HEK293 (cell line): ENCODE results near the gene LMOD1.

Source experiments
- AEBP2 ChIP-seq: fragments of 450-650 bp; formaldehyde crosslinking; IDR thresholded peaks from 2 replicates; pipeline ENCODE4 v1.5.1; 2016; ENCODE audit warnings: missing biosample characterization, missing genetic modification characterization, borderline replicate concordance
- BCL11A ChIP-seq: fragments of 450-650 bp; formaldehyde crosslinking; IDR thresholded peaks from 2 replicates; pipeline ENCODE4 v1.5.1; 2016; ENCODE audit warnings: low read depth, missing biosample characterization, missing genetic modification characterization
- GLIS1 ChIP-seq: fragments of 450-650 bp; formaldehyde crosslinking; IDR thresholded peaks from 2 replicates; pipeline ENCODE4 v1.5.1; 2016; ENCODE audit warnings: missing biosample characterization, missing genetic modification characterization
- HOXD13 ChIP-seq: sonication (generic); formaldehyde crosslinking; IDR thresholded peaks from 2 replicates; pipeline ENCODE4 v1.8.0; 2022; ENCODE audit warnings: missing genetic modification reagents, borderline replicate concordance
- KLF7 ChIP-seq: fragments of 450-650 bp; formaldehyde crosslinking; IDR thresholded peaks from 2 replicates; pipeline ENCODE4 v1.5.1; 2016; ENCODE audit warnings: missing biosample characterization, missing genetic modification characterization, borderline replicate concordance
- MYNN ChIP-seq: fragments of 450-650 bp; formaldehyde crosslinking; IDR thresholded peaks from 2 replicates; pipeline ENCODE4 v1.5.1; 2016; ENCODE audit warnings: missing biosample characterization, missing genetic modification characterization, borderline replicate concordance
- MZF1 ChIP-seq: fragments of 450-650 bp; formaldehyde crosslinking; IDR thresholded peaks from 2 replicates; pipeline ENCODE4 v1.5.1; 2017; ENCODE audit warnings: missing biosample characterization, missing genetic modification characterization, borderline replicate concordance
- PRDM10 ChIP-seq: fragments of 450-650 bp; formaldehyde crosslinking; IDR thresholded peaks from 2 replicates; pipeline ENCODE4 v1.5.1; 2016; ENCODE audit warnings: missing biosample characterization, missing genetic modification characterization
- SCRT1 ChIP-seq: fragments of 450-650 bp; formaldehyde crosslinking; IDR thresholded peaks from 2 replicates; pipeline ENCODE4 v1.5.1; 2016; ENCODE audit warnings: missing biosample characterization, missing genetic modification characterization, borderline replicate concordance
- SP3 ChIP-seq: fragments of 450-650 bp; formaldehyde crosslinking; IDR thresholded peaks from 2 replicates; pipeline ENCODE4 v1.5.1; 2016; ENCODE audit warnings: missing biosample characterization, missing genetic modification characterization
- ZBTB7A ChIP-seq: fragments of 450-650 bp; formaldehyde crosslinking; IDR thresholded peaks from 2 replicates; pipeline ENCODE4 v1.5.1; 2016; ENCODE audit warnings: low read depth, missing biosample characterization, missing genetic modification characterization
- ZNF148 ChIP-seq: fragments of 450-650 bp; formaldehyde crosslinking; IDR thresholded peaks from 2 replicates; pipeline ENCODE4 v1.5.0; 2017; ENCODE audit warnings: missing biosample characterization, missing genetic modification characterization, borderline replicate concordance
- ZNF155 ChIP-seq: fragments of 450-650 bp; formaldehyde crosslinking; IDR thresholded peaks from 2 replicates; pipeline ENCODE4 v1.5.1; 2016; ENCODE audit warnings: missing biosample characterization, missing genetic modification characterization
- ZNF174 ChIP-seq: fragments of 450-650 bp; formaldehyde crosslinking; IDR thresholded peaks from 2 replicates; pipeline ENCODE4 v1.5.0; 2017; ENCODE audit warnings: missing biosample characterization, mild to moderate bottlenecking, missing genetic modification characterization
- ZNF214 ChIP-seq: fragments of 450-650 bp; formaldehyde crosslinking; IDR thresholded peaks from 2 replicates; pipeline ENCODE4 v1.5.1; 2017; ENCODE audit warnings: missing biosample characterization, mild to moderate bottlenecking, missing genetic modification characterization, borderline replicate concordance
- ZNF26 ChIP-seq: fragments of 450-650 bp; formaldehyde crosslinking; IDR thresholded peaks from 2 replicates; pipeline ENCODE4 v1.5.1; 2016; ENCODE audit warnings: missing biosample characterization, missing genetic modification characterization
- ZNF514 ChIP-seq: fragments of 450-650 bp; formaldehyde crosslinking; IDR thresholded peaks from 2 replicates; pipeline ENCODE4 v1.5.1; 2016; ENCODE audit warnings: missing biosample characterization, missing genetic modification characterization
- ZNF518A ChIP-seq: fragments of 450-650 bp; formaldehyde crosslinking; conservative IDR thresholded peaks from 2 replicates; pipeline ENCODE4 v1.5.1; 2016; ENCODE audit warnings: low read depth, missing biosample characterization, missing genetic modification characterization
- ZNF544 ChIP-seq: fragments of 450-650 bp; formaldehyde crosslinking; IDR thresholded peaks from 2 replicates; pipeline ENCODE4 v1.5.0; 2017; ENCODE audit warnings: missing biosample characterization, missing genetic modification characterization
- ZNF658 ChIP-seq: fragments of 450-650 bp; formaldehyde crosslinking; IDR thresholded peaks from 2 replicates; pipeline ENCODE4; 2016; ENCODE audit warnings: missing biosample characterization, missing genetic modification characterization
- ZNF792 ChIP-seq: fragments of 450-650 bp; formaldehyde crosslinking; IDR thresholded peaks from 2 replicates; pipeline ENCODE4 v1.5.1; 2016; ENCODE audit warnings: missing biosample characterization, missing genetic modification characterization

The LMOD1 gene

GRCh38 chr1:201955009-201955728 is 8.8 kb upstream of the LMOD1 start, which contains the start of gene TIMM17A (continued):
- no peak for TF ChIP-seq ZNF658
- TF ChIP-seq ZNF214 (tag by site-specific recombination): no peak
- peak; percentile 75 for TF ChIP-seq ZBTB7A (tag by site-specific recombination)
- TF ChIP-seq SP3: peak; percentile 94
- peak; percentile 58; the same call in 1 of the 2 replicates for TF ChIP-seq GLIS1
- no peak for TF ChIP-seq HOXD13
- no peak for TF ChIP-seq ZNF792 (tag by site-specific recombination)
- TF ChIP-seq ZNF544 (tag by site-specific recombination): no peak
- no peak; the same call in 1 of the 2 replicates for TF ChIP-seq SCRT1 (tag by site-specific recombination)
- TF ChIP-seq ZNF148: no peak
- TF ChIP-seq ZNF518A (tag by site-specific recombination): peak; percentile 58; the same call in 1 of the 2 replicates
- no peak for TF ChIP-seq ZNF514 (tag by site-specific recombination)
- TF ChIP-seq ZNF174: no peak
- no peak; the same call in 1 of the 2 replicates for TF ChIP-seq KLF7 (tag by site-specific recombination)
- no peak for TF ChIP-seq MZF1
- no peak for TF ChIP-seq AEBP2
- no peak; the same call in none of the 2 replicates for TF ChIP-seq BCL11A (tag by site-specific recombination)
- TF ChIP-seq ZNF26 (tag by site-specific recombination): no peak
- TF ChIP-seq MYNN (tag by site-specific recombination): no peak
- no peak for TF ChIP-seq ZNF155
- TF ChIP-seq PRDM10 (tag by site-specific recombination): peak; percentile 58; the same call in 1 of the 2 replicates
